Activated naive CD4-positive, alpha-beta T cell treated with anti-CD3 and anti-CD28 coated beads, Interleukin-2, amount 10 ng/mL, durations not matched to agents 7 days and 5 days (primary cell): ENCODE results near the gene CFI.
"Not testable (repeated sequence)": the region's sequence is repeated elsewhere in the genome, so short reads cannot be mapped to it uniquely, and the experiment has no call there.

Experiments used
- CTCF ChIA-PET: fragments of 350-600 bp; sonication (Branson Sonifier 250); formaldehyde crosslinking; loops from one replicate; lab custom pipeline; 2021; ENCODE audit warnings: antibody characterized with exemption; lab: Charles Lee
- DNase-seq: peaks from one replicate; pipeline ENCODE4 v3.0.0-alpha.2; 2020
- H3K27ac Mint-ChIP-seq: one replicate; pipeline ENCODE4 v1.8.0; 2021; ENCODE audit warnings: mild to moderate bottlenecking, moderate library complexity, mixed read lengths
- H3K27me3 Mint-ChIP-seq: one replicate; pipeline ENCODE4 v1.8.0; 2021; ENCODE audit warnings: mild to moderate bottlenecking, mixed read lengths
- H3K36me3 Mint-ChIP-seq: one replicate; pipeline ENCODE4 v1.8.0; 2021; ENCODE audit warnings: mixed read lengths
- H3K4me1 Mint-ChIP-seq: one replicate; pipeline ENCODE4 v1.8.0; 2021; ENCODE audit warnings: mixed read lengths
- H3K4me3 Mint-ChIP-seq: one replicate; pipeline ENCODE4 v1.8.0; 2021; ENCODE audit warnings: mild to moderate bottlenecking, moderate library complexity, mixed read lengths
- H3K9me3 Mint-ChIP-seq: one replicate; pipeline ENCODE4 v1.8.0; 2021; ENCODE audit warnings: mixed read lengths

Gene CFI

DNA sequence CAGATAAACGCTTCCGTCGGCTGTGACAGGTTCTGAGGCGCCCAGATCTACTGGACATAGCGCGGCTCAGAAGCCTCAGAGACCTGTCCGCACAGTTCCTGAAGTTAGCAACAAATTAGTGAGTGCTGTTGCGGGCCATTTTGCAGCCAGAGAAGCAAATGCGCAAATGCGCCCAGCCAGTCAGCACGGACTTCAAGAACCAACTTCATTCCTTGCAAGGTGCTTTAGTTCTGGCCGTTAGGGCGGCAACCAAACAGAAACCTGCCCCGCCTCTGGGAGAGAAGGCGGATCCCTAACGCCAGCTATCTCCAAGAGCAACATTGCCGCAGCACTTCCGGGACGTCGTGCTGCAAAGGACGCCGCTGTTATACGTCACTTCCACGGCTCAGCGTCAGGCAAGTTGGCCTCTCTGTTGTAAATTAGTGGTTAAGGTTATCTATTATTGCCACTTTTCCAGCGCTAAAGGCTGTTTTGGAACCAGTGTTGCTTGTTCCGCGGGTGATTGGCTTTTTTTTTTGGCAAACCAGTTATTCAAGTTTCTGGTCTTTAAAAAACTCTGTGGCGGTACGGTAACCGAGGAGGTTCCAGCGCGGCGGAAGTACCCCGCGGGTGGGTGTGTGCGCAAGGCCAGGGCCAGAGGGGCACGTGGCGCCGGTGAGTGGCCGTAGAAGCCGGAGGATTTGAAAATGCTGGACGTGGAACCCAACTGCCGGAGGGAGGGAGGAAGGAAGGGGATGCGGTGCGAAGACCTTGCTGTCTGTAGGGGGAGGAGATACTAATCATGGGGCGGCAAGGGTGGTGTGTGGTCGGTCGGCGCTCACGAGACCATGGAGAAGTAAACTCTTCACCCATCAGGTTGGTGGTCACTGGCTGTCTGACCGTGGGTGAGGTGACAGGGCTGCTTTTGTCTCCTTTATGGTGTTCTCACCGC is 13.6 kb upstream of the CFI start, which contains the start of gene GAR1:
Gene GAR1 (plus strand): TSS at position 612 of the 931 bp plus-strand sequence. CDS start 403 bp downstream, outside the sequence.
- peak; percentile 95 for DNase-seq
- CTCF ChIA-PET: interaction anchor here (1.0 kb wide), 1 partner anchor 12 kb away, joined by 3 read pairs; the partner anchor contains the start of gene RRH
- no peaks in the 10 kb centered on the region for H3K9me3 Mint-ChIP-seq
- peak within 1 kb of the TSS; percentile 98 for H3K4me3 Mint-ChIP-seq
- H3K27ac Mint-ChIP-seq: peak within 1 kb of the TSS; percentile 98
- peaks cover 43% of the 10 kb centered on the region for H3K36me3 Mint-ChIP-seq
- H3K27me3 Mint-ChIP-seq: no peaks in the 10 kb centered on the region
- H3K4me1 Mint-ChIP-seq: peaks cover 62% of the 10 kb centered on the region

DNA sequence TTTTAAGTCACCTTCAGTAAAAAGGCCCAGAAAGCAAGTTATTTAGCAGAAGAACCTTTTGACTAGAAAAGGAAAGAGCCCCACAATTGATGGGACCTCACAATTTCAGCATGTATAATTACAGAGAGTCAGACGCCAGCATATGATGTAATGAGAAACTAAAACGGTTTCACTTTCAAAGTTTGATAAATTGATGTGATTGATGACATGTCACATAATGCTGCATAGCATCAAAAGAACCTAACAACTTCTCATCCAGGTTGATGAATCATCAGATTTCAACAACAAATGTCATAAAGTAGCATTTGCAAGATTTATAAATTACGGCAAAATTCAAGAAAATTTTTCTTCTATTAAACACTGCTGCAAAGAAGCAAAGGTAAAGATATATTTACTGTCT is 9.9 kb upstream of the CFI start:
- DNase-seq: no peak
- Mint-ChIP-seq H3K4me3 (no peak overlapping the region), H3K27ac (no peak overlapping the region), H3K27me3 (no peaks in the 10 kb centered on the region), H3K4me1 (peaks cover 34% of the 10 kb centered on the region), H3K36me3 (peaks cover 11% of the 10 kb centered on the region), H3K9me3 (no peaks in the 10 kb centered on the region)
- CTCF ChIA-PET: no interaction called here

DNA sequence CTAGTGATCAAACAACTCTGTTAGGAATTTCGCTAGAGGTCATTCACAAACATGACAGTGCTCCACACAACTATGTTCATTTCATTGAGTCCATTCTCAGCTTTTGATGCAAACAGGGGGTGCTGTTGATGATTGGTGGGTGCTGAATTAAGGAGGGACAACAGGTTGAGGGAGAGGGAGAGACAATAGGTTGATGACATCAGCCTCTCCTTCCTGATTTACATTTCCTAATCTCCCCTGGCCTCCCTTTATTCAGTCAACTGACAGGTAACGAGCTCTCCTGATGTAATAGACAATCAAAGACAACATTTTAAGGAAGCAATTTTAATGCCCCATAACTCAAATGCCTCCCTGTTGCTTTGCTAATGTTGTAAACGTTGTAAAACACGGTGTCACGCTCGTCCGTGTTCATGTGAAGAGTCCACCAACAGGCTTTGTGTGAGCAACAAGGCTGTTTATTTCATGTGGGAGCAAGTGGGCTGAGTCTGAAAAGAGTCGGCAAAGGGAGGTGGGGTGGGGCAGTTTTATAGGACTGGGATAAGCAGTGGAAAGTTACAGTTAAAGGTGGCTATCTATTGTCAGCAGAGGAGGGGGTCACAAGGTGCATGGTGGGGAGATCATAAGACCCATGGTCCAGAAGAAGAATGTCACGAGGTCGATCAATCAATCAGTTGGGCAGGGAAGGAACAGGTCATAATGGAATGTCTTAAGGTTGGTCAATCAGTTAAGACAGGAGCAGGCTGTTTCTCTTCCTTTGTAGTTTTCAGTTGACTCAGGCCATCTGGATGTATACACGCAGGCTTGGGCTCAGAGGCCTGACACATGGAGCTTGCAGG is 9.0 kb upstream of the CFI start:
- H3K36me3 Mint-ChIP-seq: peaks cover 6% of the 10 kb centered on the region
- H3K27me3 Mint-ChIP-seq: no peaks in the 10 kb centered on the region
- no peaks in the 10 kb centered on the region for H3K9me3 Mint-ChIP-seq
- CTCF ChIA-PET: interaction anchor here (0.7 kb wide), 1 partner anchor 11 kb away, joined by 4 read pairs; no protein-coding TSS in a partner anchor
- no peak overlapping the region for H3K27ac Mint-ChIP-seq
- H3K4me3 Mint-ChIP-seq: no peak overlapping the region
- no peak for DNase-seq
- peaks cover 24% of the 10 kb centered on the region for H3K4me1 Mint-ChIP-seq

DNA sequence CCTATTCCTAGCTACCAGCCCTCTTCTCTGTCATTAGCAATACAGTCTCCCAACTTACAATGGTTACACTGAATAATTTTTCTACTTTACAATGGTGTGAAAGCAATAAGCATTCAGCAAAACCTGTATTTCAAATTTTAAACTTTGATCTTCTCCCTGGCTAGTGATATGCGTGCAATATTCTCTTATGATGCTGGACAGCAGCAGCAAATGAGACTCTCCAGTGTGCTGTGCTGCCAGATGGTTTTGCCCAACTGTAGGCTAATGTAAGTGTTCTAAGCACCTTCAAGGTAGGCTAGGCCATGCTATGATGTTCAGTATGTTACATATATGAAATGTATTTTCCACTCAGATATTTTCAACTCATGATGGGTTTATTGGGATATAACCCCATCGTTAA is 7.9 kb upstream of the CFI start:
- Mint-ChIP-seq H3K27ac (no peak overlapping the region), H3K4me3 (no peak overlapping the region), H3K9me3 (no peaks in the 10 kb centered on the region), H3K36me3 (peaks cover 4% of the 10 kb centered on the region), H3K4me1 (peaks cover 18% of the 10 kb centered on the region), H3K27me3 (no peaks in the 10 kb centered on the region)
- CTCF ChIA-PET: interaction anchor here (0.7 kb wide), 1 partner anchor 10 kb away, joined by 4 read pairs; no protein-coding TSS in a partner anchor
- no peak for DNase-seq

DNA sequence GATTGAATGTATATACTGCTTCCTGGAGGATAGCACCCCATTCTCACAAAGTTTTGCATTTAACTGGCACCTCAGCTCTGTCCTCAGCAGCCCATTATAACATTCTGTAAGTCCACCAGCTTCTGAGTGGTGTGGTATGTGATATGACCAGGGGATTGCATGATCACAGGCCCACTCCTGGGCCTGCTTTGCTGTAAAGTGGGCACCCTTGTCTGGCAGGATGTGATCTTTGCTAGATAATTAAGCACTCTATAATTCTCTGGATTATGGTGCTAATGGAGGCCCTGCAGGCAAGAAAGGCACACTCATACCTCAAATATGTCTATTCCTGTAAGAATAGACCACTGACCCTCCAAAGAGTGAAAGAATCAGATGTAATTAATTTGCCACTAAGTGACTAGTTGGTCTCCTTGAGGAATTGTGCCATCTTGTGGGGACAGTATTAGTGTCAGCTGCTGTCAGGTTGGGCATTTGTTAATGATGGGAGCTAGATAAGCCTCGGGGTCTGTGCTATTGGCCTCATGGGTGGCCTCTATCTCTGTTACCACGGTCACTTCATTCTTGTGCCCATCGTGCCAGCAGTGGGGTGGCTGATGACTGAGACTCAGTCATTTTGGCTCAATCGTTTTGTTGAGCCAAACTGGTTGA is 2.2 kb upstream of the CFI start:
- DNase-seq: no peak
- H3K4me3 Mint-ChIP-seq: no peak overlapping the region
- peaks cover 10% of the 10 kb centered on the region for H3K27me3 Mint-ChIP-seq
- no peaks in the 10 kb centered on the region for H3K36me3 Mint-ChIP-seq
- CTCF ChIA-PET: interaction anchor here (0.6 to 2.3 kb wide), 10 partner anchors 8 to 378 kb away, joined by 3 to 7 read pairs (median 4); partner anchors contain the start of gene SEC24B
- no peaks in the 10 kb centered on the region for H3K9me3 Mint-ChIP-seq
- no peaks in the 10 kb centered on the region for H3K4me1 Mint-ChIP-seq
- no peak overlapping the region for H3K27ac Mint-ChIP-seq

DNA sequence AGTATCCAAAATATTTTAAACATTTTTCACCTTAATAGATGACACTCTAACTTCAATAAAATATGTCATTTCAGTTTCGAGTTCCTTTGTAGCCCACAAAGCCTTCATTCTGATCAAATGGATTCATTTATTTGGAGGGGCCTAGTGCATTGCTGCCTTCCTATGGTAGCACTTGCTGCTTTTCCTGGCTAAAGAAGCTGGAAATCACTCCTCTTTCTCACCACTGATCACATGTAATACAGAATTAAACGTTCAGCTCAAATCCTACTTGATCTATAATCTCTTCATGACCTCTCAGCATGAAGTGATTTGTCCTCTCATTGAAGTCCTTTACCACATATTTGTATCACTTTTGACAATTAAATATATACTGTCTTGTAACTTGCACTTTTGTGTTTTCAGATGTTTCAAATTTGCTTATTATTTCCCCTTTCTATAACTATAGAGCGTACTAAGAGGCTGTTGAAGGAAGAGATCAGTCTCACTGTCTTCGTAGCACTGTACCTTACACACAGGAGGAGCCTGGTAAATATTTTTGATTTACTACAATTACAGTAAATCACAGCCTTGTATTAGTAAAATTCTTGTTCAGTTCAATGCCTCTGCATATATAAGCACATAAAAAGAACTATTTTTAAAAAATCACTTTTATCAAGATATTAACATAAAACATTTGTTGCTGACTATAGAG is 555 bp downstream of the CFI start:
- no peaks in the 10 kb centered on the region for H3K4me1 Mint-ChIP-seq
- no peak overlapping the region for H3K27ac Mint-ChIP-seq
- H3K9me3 Mint-ChIP-seq: peaks cover 3% of the 10 kb centered on the region
- no peak for DNase-seq
- CTCF ChIA-PET: interaction anchor here (1.1 kb wide), 1 partner anchor 374 kb away, joined by 4 read pairs; no protein-coding TSS in a partner anchor
- H3K36me3 Mint-ChIP-seq: peaks cover 1% of the 10 kb centered on the region
- H3K27me3 Mint-ChIP-seq: peaks cover 19% of the 10 kb centered on the region
- H3K4me3 Mint-ChIP-seq: no peak overlapping the region

DNA sequence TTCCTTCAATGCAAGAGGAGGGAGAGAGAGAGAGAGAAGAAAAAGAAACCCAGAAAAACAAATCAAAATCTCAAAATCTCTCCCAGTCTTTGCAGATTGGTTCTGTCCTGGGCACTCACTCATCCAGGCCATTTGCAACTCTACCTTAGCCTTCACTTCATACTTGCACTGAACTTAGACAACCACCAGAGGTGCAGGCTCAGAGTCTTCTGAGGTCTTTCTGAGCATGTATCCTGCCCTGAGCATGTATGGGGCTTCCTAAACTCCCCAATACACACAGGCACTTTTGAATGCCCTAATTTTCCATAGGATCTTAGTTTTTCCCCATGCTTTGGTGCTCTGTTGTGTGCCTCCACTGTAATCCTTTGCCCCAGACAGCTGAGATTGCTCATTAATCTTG is 2.9 kb downstream of the CFI start:
- H3K36me3 Mint-ChIP-seq: peaks cover 5% of the 10 kb centered on the region
- DNase-seq: no peak
- peaks cover 16% of the 10 kb centered on the region for H3K9me3 Mint-ChIP-seq
- H3K4me1 Mint-ChIP-seq: no peaks in the 10 kb centered on the region
- CTCF ChIA-PET: interaction anchor here (0.6 kb wide), 1 partner anchor 11 kb away, joined by 4 read pairs; no protein-coding TSS in a partner anchor
- H3K27me3 Mint-ChIP-seq: peaks cover 20% of the 10 kb centered on the region
- H3K27ac Mint-ChIP-seq: no peak overlapping the region
- H3K4me3 Mint-ChIP-seq: no peak overlapping the region

DNA sequence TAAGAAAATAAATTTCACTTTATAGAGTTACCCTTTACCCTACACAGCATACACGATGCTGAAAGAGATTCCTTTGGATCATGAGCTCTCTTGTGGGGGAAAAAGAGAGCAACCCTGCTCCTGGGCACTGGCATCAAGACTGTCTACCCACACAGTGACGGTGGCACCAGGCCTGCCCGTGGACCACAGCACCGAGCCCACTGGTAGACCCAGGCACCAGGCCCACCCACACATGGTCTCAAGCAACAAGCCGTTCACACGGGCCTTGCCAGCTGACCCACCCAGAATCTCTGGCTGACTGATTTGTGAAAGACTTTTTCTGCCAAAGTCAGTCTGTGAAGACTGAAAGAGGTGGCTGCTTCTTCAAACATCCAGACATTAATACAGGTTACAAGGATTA is 6.7 kb downstream of the CFI start:
- Mint-ChIP-seq H3K4me1 (no peaks in the 10 kb centered on the region), H3K36me3 (peaks cover 5% of the 10 kb centered on the region), H3K9me3 (peaks cover 16% of the 10 kb centered on the region), H3K27ac (no peak overlapping the region), H3K27me3 (peaks cover 31% of the 10 kb centered on the region), H3K4me3 (no peak overlapping the region)
- no peak for DNase-seq
- CTCF ChIA-PET: interaction anchor here (1.1 to 1.2 kb wide), 2 partner anchors 9 to 10 kb away, joined by 3 to 4 read pairs; no protein-coding TSS in a partner anchor

DNA sequence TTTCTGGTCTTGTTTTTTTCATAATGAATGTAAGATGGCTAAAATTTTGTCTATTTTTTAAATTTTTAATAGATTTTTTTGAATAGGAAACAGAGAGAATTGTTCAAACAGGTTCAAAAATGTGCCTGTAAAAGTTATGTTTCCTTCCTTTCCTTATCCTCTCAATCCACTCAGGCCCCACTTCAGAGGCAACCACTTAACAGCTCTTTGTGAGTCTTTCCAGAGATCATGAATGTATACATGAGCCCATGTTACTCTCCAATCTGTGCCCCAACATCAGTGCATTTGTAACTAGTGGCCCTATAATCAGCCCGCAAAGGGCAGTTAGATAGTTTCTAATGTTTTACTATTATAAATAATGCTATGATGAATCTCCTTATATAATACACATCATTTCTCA is 14.0 kb downstream of the CFI start:
- CTCF ChIA-PET: no interaction called here
- H3K9me3 Mint-ChIP-seq: no peaks in the 10 kb centered on the region
- H3K36me3 Mint-ChIP-seq: no peaks in the 10 kb centered on the region
- no peaks in the 10 kb centered on the region for H3K4me1 Mint-ChIP-seq
- DNase-seq: no peak
- no peak overlapping the region for H3K4me3 Mint-ChIP-seq
- H3K27ac Mint-ChIP-seq: no peak overlapping the region
- peaks cover 16% of the 10 kb centered on the region for H3K27me3 Mint-ChIP-seq

DNA sequence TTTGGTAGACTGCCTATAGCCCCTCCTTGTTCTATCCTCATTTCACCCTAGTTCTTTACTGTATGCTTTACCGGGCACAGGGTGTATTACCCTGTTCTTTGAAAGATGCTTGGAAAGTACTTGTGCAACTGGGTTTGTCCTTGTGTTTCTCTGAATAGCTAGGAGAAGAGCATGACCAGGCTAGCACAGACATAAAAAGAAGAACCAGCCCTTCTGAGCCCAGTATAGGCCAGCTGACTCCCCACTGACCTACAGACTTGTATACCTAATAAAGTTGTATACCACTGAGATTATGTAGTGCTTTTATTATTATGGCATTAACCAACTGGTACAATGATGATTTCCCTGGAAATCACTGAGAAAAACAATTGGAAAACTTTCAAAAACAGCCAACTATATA is 15.0 kb downstream of the CFI start:
- no peaks in the 10 kb centered on the region for H3K4me1 Mint-ChIP-seq
- CTCF ChIA-PET: no interaction called here
- no peak for DNase-seq

DNA sequence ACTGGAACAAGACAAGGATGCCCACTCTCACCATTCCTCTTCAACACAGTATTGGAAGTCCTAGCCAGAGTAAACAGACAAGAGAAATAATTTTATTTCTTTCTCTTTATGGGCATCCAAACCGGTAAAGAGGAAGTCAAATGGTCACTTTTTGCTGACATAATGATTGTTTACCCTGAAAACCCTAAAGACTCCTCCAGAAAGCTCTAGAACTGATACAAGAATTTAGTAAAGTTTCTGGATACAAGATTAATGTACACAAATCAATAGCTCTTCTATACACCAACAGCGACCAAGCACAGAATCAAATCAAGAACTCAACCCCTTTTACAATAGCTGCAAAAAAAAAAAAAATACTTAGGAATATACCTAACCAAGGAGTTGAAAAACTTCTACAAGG is 19.7 kb downstream of the CFI start:
- CTCF ChIA-PET, H3K4me1 Mint-ChIP-seq, H3K4me3 Mint-ChIP-seq, H3K9me3 Mint-ChIP-seq, DNase-seq, H3K27ac Mint-ChIP-seq, H3K36me3 Mint-ChIP-seq, H3K27me3 Mint-ChIP-seq: not testable (repeated sequence)

More for the DNA sequence above, 15.0 kb downstream of the CFI start:
- H3K36me3 Mint-ChIP-seq: no peaks in the 10 kb centered on the region
- no peak overlapping the region for H3K27ac Mint-ChIP-seq
- no peak overlapping the region for H3K4me3 Mint-ChIP-seq
- peaks cover 15% of the 10 kb centered on the region for H3K27me3 Mint-ChIP-seq
- no peaks in the 10 kb centered on the region for H3K9me3 Mint-ChIP-seq

DNA sequence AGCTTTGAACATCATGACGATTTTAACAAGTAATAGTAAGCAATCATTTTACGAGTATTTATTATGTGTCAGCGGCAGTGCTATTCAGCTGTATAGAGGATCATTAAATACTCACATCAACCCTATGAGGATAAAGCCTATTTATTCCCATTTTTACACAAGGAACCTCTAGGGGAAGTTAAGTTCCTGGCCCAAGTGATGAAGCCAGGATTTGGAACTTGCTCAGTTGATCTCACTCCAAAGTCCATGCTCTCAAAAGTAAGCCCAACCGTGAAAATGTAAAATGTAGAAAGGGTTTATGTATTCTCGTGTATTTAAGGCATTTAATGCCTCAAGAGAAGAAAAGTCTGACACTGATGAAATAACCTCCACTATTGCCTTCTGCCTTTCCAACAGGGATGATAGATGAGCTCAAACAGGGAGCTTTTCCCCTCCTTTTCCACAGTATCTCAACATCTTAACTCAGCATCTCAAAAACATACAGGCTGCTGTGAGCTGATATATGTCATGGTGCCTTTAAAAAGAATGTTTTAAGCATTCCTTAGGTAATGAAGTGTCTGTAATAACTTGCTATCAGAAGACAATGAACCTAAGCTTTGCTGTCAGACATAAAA is 36.9 kb downstream of the CFI start:
- Mint-ChIP-seq H3K27me3 (peaks cover 9% of the 10 kb centered on the region), H3K27ac (no peak overlapping the region), H3K4me1 (no peaks in the 10 kb centered on the region), H3K9me3 (no peaks in the 10 kb centered on the region), H3K4me3 (no peak overlapping the region), H3K36me3 (no peaks in the 10 kb centered on the region)
- no peak for DNase-seq
- CTCF ChIA-PET: no interaction called here

DNA sequence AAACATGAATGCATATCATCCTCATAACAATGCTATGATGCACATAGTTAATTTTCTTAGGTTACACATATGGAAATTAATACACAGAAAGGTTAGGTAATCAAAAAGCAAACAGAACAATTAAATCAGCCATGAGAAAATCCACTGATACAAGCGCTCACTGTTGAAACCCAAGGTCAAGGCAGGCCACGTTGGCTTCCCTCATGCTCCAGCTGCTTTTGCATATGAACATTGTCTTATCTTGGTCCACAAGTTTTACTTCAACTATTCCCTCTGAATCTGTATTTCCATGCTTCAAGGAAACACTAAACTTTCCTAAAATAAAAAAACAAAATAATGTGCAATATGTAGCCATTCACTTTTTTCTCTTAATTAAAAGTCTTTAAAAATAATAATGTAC is 37.4 kb downstream of the CFI start:
- CTCF ChIA-PET: no interaction called here
- H3K27me3 Mint-ChIP-seq: peaks cover 4% of the 10 kb centered on the region
- H3K36me3 Mint-ChIP-seq: no peaks in the 10 kb centered on the region
- no peak for DNase-seq
- no peak overlapping the region for H3K4me3 Mint-ChIP-seq
- no peak overlapping the region for H3K27ac Mint-ChIP-seq
- no peaks in the 10 kb centered on the region for H3K4me1 Mint-ChIP-seq
- H3K9me3 Mint-ChIP-seq: no peaks in the 10 kb centered on the region
